Right renal cortex interstitium (tissue), 3 donors: ENCODE measurements around the gene HECTD2. TPM values are rescaled to one million over a fixed set of nuclear protein-coding genes. Genes with fewer than 3 reads are reported as not detected.
"Not testable (repeated sequence)": the region's sequence is repeated elsewhere in the genome, so short reads cannot be mapped to it uniquely, and the experiment has no call there.

Experiments used
- DNase-seq, 3 donors: peaks; one replicate each; pipeline ENCODE4 v3.0.0-alpha.2; 2013; ENCODE audit warnings: low read depth in 3 of 3, low spot score in 2 of 3
- polyA plus RNA-seq, 3 donors: library from polyadenylated mRNA; unstranded; fragments of 120-200 nt; gene quantifications; one replicate each; pipeline ENCODE4 v1.2.1, GENCODE V29; 2013; ENCODE audit not compliant: insufficient read length in 3 of 3

HECTD2 gene
- polyA plus RNA-seq, 3 donors, result 26.9 to 31.5 (median 29.1) TPM

DNA sequence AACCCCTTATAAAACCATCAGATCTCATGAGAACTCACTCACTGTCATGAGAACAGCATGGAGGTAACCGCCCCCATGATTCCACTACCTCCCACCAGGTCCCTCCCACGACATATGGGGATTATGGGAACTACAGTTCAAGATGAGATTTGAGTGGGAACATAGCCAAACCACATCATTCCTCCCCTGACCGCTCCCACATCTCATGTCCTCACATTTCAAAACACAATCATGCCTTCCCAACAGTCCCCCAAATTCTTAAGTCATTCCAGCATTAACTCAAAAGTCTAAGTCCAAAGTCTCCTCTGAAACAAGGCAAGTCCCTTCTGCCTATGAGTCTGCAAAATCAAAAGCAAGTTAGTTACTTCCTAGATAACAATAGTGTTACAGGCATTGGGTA is 150.7 kb downstream of the HECTD2 start:
- not testable (repeated sequence) for DNase-seq

DNA sequence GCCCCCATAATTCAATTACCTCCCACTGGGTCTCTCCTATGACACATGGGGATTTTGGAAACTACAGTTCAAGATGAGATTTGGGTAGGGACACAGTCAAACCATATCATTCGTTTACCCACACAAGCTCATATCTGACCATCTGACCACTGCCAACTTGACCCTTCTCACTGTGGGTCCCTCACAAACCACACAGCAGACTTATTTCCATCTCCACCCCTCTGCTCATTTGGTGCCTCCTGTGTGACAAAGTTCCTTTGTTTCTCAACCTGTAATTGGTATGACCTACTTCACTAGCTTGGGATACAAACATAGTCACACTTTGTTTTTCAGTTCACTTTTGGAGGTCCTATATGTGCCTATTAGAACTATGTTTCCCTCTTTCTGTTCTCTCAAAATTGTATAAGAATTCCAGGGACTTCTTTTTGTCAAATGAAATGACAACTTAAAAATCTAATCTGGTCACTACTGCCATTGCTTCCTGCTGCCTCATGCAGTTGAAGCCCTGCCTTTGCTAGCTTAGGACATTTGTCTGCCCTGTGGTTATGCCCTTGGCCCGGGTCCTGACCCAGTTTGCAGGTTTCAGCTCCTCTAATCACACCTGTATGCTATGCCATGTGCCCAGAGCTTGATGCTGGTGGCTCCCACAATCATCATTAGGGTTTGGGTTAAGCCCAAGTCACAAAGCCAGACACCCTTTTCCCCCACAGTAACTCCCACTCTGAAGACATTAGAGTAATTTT is 152.9 kb downstream of the HECTD2 start:
- no peak for DNase-seq

GRCh38 chr10:91564026-91564425 is 153.9 kb downstream of the HECTD2 start:
- no peak for DNase-seq

Other genes with a start within 250 kb of the HECTD2 start
- gene PCGF5, start 189.7 kb upstream of the HECTD2 start, polyA plus RNA-seq, result 10 to 100 TPM; 26.9 to 27.4 (median 27.3) TPM
- 10 to 100 TPM; 32.2 to 41.9 (median 40.9) TPM for gene PPP1R3C, start 222.7 kb downstream of the HECTD2 start, polyA plus RNA-seq